Inflammatory macrophage treated with lipopolysaccharide for 1 hour (primary cell): ENCODE data around the gene KRTAP2-2.
"Not testable (repeated sequence)": the region's sequence is repeated elsewhere in the genome, so short reads cannot be mapped to it uniquely, and the experiment has no call there.

Source experiments
- DNase-seq, 2 donors: peaks; one replicate each; pipeline ENCODE4 v3.0.0-alpha.2; 2020 to 2022

Gene KRTAP2-2

GRCh38 chr17:41055130-41055529 is at the start of gene KRTAP2-2:
KRTAP2-2 (minus strand) TSS chr17:41055230; CDS start chr17:41055211, 19 bp downstream.
- not testable (repeated sequence) for DNase-seq

- DNase-seq = not testable (repeated sequence)
Measured at GRCh38 chr17:41104386-41105038, 49.5 kb upstream of the KRTAP2-2 start.

- no peak for DNase-seq
Measured at GRCh38 chr17:41103896-41104295, 48.9 kb upstream of the KRTAP2-2 start.

- no peak for DNase-seq
Measured at GRCh38 chr17:41101586-41102259, 46.7 kb upstream of the KRTAP2-2 start, which contains the start of gene KRTAP4-16. KRTAP4-16 (minus strand) TSS chr17:41102209; CDS start chr17:41102209, 0 bp downstream.

- not testable (repeated sequence) for DNase-seq
Measured at GRCh38 chr17:41099682-41100480, 44.9 kb upstream of the KRTAP2-2 start.

DNA sequence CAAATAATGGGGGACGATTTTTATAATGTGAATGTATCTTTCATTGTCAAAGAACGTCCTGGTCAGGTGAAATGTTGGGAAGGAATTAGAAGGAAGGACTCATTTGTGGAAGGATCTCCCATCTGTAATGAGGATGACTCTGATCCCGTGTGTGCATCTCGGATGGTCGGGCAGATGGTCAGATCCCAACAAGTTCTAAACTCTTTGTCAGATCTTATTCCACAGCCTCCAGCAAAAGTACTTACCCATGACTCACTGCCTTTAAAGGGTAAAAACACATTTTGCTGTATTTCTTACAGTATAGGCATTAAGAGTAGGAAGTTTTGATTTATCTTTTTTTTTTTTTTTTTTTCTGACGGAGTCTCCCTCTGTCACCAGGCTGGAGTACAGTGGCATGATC is 43.5 kb upstream of the KRTAP2-2 start:
- no peak for DNase-seq

DNA sequence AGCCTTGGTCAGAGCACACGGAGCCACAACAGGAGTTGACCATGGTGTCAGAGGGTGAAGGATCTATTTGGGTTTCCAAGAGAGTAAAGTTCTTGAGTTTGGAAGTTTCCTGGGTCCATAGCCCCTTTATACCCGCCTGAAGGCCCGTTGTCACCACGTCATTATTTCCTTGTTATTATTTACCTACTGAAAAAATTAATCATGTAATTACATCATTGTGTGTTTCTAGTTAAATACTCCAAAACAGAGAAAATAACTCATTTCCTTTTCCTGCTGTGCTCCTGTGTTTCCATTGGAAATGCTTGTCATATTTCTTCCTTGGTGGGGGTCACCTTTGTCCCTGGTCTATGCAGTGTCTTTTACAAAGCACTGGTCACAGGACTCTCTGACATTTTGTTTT is 43.0 kb upstream of the KRTAP2-2 start, which contains the start of gene KRTAP4-8:
Gene KRTAP4-8, minus strand, starts transcription at position 101 of the 400 bp plus-strand sequence. Its CDS starts 58 bp downstream, at position 43.
- no peak for DNase-seq

GRCh38 chr17:41096055-41096454 is 41.0 kb upstream of the KRTAP2-2 start:
- no peak for DNase-seq

DNA sequence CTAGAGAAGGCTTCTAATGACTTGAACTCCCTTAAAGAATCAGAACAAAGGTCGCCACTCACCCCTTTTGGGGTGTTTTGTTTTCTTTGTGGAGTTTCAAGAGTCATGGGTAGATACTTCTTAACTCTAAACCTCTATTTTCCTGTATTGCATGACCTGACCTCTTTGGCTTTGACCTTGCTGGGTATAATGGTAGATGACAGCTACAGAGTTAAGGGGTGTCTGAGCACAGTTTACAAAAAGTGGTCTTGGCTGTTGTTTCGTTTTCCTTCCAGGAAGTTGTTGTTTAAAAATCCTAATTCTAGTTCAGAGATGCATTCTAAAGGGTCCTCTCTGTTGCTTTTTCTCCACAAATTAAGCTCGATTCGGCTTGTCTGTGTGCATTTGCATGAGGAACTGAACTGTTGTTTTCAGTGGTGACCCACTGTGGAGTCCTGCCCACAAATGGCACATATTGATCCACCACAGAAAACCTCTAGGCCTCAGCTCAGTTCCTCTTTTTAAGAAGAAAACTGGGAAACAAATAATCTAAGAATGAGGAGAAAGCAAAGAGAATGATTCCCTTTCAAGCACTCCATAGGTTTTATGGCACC is 33.8 kb upstream of the KRTAP2-2 start:
- DNase-seq = not testable (repeated sequence)

- not testable (repeated sequence) for DNase-seq
Measured at GRCh38 chr17:41084100-41084856, 29.2 kb upstream of the KRTAP2-2 start, which contains the start of gene KRTAP4-7. KRTAP4-7 (plus strand) TSS chr17:41084150; CDS start chr17:41084207, 57 bp downstream.

- DNase-seq = not testable (repeated sequence)
Measured at GRCh38 chr17:41083427-41083826, 28.4 kb upstream of the KRTAP2-2 start.

- DNase-seq = no peak
Measured at GRCh38 chr17:41082626-41083025, 27.6 kb upstream of the KRTAP2-2 start.

DNA sequence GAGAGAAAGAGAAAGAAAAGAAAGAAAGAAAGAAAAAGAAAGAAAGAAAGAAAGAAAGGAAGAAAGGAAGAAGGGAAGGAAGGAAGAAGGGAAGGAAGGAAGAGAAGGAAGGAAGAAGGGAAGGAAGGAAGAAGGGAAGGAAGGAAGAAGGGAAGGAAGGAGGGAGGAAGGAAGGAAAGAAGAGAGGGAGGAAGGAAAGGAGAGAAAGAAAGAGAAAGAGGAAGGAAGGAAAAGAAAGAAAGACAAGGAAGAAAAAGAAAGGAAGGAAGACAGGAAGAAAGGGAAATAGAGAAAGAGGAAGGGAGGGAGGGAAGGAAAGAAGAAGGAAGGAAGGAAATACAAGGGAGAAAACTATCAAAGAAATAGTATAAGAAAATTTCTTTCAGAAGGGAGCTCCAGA is 21.8 kb upstream of the KRTAP2-2 start:
- no peak for DNase-seq

DNA sequence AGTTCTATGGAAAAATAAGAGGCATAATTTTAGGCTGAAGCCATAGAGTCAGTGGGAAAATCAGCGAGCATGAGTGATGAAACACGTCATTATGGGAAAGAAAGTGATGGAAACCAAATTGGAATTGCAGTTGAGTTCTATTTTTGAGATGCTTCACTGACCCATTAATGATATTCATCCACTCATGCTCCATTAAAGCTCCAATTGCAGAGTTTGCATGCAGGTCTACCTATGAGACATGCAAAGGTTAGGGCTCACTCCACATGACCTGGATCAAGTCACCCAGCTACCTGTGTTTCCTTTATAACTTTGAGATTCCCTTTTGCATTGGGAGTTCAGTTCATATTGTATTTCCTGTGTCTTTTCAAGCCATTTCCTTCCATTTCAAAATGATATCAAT is 18.6 kb upstream of the KRTAP2-2 start:
- DNase-seq = no peak

DNA sequence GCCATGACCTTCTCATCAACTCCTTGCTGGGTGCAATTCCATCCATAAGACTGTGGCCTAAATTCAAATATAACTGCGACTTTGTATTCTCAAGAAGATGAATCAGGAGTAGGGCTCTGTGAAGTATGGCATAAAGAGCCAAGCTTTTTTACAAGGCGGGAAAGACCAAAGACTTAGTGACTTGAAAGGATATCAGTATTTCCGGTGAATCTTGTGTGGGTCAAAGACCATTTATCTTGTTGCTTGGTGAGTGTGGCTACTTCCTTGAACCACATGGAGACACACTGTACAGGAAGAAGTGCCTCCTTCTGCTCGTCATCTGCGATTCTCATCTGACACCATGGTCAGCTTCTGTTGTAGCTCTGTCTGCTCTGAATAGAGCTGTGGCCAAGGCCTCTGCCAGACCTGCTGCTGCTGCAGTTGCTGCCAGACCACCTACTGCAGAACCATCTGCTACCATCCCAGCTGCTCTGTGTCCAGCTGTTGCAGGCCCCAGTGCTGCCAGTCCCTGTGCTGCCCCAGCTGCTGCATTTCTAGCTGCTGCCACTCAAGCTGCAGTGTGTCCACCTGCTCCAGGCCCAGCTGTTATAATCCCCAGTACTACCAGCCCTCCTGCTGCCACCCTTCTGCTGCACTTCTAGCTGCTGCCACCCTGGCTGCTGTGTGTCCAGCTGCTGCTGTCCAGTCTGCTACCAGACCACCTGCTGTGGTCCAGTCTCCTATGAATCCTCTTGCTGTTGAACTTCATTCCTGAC is 16.8 kb upstream of the KRTAP2-2 start:
- DNase-seq = no peak

DNA sequence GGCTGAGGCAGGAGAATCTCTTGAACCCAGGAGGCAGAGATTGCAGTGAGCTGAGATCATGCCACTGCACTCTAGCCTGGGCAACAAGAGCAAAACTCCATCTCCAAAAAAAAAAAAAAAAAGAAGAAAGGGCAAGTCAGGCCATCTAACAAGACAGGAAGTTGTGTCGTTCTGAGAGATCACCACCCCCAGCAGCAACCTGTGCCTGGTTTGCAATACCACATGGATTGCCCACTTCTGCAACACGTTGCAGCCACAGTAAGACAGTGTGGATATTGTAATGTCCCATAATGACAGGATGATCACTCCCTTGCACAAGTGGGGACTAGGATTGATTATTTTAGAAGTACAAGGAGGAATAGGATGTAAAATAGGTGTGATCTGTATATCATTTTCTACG is 14.0 kb upstream of the KRTAP2-2 start:
- no peak for DNase-seq

DNA sequence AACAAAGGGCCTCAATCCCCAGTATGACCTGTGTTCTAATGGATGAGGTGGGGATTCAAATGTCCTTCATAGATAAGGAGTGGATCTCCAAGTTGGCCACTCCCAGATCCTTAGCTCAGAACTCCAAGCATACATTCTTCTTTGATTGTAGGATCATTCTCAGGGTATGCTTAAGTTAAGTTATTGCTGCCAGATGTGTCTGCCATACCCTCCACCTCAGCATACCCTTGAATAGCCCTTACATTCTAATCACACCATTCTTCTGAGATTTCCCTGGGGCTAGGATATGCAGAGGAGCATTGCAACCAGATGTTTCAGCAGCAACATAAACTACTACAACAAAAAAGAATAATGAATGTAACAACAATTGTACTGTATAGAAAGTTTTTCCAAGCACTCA is 12.3 kb upstream of the KRTAP2-2 start:
- no peak for DNase-seq

- peak in 1 of 2 donors; percentile 3 for DNase-seq
Measured at GRCh38 chr17:41065829-41066624, 11.0 kb upstream of the KRTAP2-2 start, which contains the start of gene KRTAP2-4. KRTAP2-4 (minus strand) TSS chr17:41065879; CDS start chr17:41065845, 34 bp downstream.

GRCh38 chr17:41065016-41065689 is 10.1 kb upstream of the KRTAP2-2 start:
- not testable (repeated sequence) for DNase-seq

DNA sequence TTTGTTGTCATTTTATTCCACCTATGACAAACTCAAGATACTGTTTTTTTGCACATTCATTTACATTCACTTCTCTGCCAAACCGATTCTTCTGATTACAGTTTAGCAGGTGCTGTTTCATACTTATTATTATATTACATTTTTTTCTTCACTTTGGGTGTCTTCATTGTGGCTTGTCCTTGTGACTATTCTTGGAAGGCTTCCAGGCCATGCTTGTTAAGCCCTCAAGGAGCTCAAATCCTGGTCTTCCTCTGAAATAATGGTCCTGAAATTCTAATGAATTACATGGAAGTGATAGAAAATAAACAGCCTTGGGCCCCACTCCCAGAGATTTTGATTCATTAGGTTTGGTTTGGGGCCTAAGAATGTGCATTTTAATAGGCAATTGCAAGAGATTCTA is 9.3 kb upstream of the KRTAP2-2 start:
- DNase-seq = no peak
